NCI-H226 (cell line): Measurements from ENCODE around the gene TTL.

Experiments used
- DNase-seq: peaks from one replicate; pipeline ENCODE4 v3.0.0-alpha.2; 2015

TTL gene

GRCh38 chr2:112584891-112585250, 102.9 kb downstream of the TTL start:
- DNase-seq = no peak

GRCh38 chr2:112585400-112585799, 103.4 kb downstream of the TTL start:
- DNase-seq = no peak

- no peak for DNase-seq
Measured at GRCh38 chr2:112585873-112586464, 104.0 kb downstream of the TTL start.

GRCh38 chr2:112588611-112589045, 106.7 kb downstream of the TTL start:
- no peak for DNase-seq
